Measurements from ENCODE around the gene TMIGD2.
"Not testable (repeated sequence)": the region's sequence is repeated elsewhere in the genome, so short reads cannot be mapped to it uniquely, and the experiment has no call there.

TMIGD2 gene, protein sequence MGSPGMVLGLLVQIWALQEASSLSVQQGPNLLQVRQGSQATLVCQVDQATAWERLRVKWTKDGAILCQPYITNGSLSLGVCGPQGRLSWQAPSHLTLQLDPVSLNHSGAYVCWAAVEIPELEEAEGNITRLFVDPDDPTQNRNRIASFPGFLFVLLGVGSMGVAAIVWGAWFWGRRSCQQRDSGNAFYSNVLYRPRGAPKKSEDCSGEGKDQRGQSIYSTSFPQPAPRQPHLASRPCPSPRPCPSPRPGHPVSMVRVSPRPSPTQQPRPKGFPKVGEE

DNA sequence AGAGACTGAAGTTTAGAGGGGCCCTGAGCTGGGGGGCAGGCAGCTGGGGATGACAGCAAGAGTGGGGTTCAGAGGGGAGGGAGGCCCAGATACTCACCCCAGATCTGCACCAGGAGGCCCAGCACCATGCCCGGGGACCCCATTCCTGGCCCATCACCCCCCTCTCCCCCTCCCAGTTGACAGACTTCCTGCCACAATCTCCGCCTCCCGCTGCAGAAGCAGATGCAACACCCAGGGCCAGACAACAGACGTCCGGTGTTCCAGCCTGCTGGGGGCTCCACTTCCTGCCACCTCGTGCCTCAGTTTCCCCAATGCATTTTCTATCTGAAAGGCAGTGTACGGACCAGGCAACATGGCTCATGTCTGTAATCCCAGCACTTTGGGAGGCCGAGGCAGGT lies at the start of gene TMIGD2:
Gene TMIGD2 (minus strand): TSS at position 147 of the 398 bp plus-strand sequence. CDS start 4 bp downstream, at position 143.
- DNase-seq (ENCODE audit: low read depth), result no peak

GRCh38 chr19:4350726-4351125 lies 48.5 kb upstream of the TMIGD2 start:
- DNase-seq (ENCODE audit: low read depth), result no peak

DNA sequence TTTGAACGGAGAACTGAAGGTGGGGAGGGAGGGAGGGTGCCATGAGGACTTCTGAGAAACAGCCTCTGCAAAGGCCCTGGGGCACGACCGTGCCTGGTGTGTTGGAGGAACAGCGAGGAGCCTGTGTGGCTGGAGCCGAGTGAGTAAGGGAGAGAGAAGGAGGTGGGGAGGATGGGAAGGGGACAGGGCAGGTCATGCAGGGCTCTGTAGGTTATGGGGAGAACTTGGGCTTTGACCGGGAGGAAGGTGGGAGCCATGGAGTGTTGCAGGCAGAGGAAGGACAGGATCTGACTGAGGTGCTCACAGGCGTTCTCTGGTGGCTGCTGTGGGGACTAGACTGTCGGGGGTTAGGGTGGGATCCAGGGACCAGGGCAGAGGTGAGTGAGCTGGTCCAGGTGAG lies 47.9 kb upstream of the TMIGD2 start:
- DNase-seq (ENCODE audit: low read depth), result no peak

- not testable (repeated sequence) for DNase-seq (ENCODE audit: low read depth)
Observed at GRCh38 chr19:4349225-4349624, 47.0 kb upstream of the TMIGD2 start.

DNA sequence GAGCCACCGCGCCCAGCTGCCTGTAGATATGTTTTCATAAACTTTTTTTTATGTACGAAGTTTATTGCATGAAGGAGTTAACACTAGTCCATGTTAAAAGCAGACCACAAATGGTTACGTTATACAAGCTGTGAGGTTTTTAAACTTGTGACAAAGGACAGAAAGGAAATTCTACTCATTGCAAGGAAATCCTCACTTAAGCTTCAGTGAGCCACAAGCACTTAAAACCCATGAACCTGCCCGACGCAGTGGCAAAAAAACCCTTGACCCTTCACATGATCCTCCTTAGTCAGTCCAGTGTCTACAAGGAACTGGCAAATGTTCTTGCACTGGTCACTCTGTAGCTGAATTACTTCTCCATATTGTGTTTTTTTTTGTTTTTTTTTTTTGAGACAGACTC lies 45.3 kb upstream of the TMIGD2 start:
- no peak for DNase-seq (ENCODE audit: low read depth)

DNA sequence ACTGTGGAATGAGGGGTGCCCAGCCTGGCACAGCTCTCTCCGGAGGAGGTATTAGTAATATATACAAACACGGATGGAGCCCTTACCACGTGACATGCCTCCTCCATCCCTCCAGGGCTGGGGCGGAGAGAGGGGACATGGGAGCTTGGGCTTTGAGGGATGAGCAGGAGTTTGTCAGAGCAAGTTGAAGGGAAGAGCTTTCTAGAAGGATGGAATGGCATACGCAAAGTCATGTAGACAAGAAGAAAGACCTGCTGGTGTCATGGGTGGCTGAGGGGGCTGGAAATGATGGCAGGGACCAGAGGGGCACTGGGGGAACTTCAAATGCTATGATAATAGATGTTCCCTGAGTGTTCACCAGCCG lies 43.8 kb upstream of the TMIGD2 start:
- DNase-seq (ENCODE audit: low read depth), result no peak

GRCh38 chr19:4345342-4346019 lies 43.3 kb upstream of the TMIGD2 start:
- no peak for DNase-seq (ENCODE audit: low read depth)

DNA sequence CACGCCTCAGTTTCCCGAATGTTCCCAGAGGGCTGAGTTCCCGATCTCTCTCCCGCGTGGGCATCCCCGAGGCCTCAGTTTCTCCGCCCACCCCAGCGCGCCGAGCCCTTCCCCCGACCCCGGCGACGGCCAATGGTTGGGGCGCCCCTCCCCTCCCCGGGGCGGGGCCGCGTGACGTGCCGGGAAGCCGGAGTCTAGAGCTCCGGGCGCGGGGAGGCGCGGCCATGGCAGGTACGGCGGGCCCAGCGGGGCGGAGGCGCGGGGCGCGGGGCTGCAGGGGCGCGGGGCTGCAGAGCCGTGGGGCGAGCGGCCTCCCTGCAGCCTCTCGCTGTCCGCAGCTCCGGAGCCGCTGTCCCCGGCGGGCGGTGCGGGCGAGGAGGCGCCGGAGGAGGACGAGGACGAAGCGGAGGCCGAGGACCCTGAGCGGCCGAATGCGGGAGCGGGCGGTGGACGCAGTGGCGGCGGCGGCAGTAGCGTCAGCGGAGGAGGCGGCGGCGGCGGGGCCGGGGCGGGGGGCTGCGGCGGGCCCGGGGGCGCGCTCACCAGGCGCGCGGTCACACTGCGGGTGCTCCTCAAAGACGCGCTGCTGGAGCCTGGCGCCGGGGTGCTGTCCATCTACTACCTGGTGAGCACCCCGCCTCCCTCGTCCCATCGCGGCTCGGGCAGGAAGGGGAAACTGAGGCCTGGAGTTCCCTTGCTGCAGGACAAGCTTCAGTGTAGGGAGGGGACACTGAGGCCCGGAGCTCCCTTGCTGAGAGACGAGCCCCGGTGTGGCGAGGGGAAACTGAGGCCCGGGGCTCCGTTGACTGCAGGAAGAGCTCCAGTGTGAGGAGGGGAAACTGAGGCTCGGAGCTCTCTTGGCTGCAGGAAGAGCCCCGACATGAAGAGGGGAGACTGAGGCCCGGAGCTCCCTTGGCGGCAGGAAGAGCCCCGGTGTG lies 41.5 kb upstream of the TMIGD2 start, which contains the start of gene MPND:
Gene MPND (plus strand): TSS at position 193 of the 938 bp plus-strand sequence. CDS start 32 bp downstream, at position 225.
- DNase-seq (ENCODE audit: low read depth), result peak; percentile 85

DNA sequence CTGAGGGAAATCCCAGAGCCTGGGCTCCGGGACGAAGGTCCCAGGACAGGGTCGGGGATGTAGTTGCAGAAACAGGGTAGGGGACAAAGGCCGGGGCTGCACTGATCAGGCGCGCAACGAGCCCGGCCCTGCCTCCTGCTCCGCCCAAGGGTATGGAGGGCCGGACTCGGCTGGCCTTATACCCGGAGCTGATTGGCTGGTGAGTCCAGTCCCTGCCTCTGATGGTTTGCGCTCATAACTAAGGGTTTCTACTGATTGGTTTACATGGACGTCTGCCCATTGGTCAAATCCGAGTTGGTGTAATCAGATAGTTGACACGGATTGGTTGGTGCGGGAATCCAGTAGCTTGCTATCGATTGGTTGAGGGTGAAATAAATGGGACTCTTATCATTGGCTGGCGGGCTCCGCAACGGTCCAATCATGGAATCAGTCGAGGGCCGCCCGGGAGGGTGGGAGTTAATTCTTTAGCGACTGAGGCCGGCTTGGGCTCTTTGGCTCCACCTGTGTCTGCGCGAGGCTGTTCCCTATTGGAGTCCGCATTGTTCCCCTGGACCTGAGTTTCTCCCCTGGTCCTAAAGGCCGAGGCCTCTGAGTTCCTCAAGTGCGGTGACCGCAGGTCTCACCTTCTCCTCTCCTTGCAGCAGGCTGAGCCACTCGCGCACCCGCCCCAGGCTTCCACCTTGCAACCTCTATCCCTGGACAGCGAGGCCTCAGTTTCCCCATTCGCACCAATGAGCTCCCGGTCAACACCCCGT lies 40.6 kb upstream of the TMIGD2 start:
- peak; percentile 81 for DNase-seq (ENCODE audit: low read depth)

DNA sequence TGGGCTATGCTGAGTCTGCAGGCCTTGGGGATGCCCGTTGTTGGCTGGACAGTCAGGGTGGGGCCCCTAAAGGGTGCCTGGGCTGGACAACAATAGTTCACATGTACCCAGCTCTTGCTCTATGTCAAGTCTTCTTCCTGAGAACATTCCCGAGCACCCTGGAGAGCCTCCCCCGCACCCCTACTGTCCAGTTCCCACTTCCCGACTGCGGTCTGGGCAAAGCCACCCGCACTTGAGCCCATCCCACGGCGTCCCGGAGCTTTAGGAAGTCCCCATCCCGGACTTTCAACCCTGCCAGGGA lies 40.1 kb upstream of the TMIGD2 start:
- DNase-seq (ENCODE audit: low read depth), result no peak

DNA sequence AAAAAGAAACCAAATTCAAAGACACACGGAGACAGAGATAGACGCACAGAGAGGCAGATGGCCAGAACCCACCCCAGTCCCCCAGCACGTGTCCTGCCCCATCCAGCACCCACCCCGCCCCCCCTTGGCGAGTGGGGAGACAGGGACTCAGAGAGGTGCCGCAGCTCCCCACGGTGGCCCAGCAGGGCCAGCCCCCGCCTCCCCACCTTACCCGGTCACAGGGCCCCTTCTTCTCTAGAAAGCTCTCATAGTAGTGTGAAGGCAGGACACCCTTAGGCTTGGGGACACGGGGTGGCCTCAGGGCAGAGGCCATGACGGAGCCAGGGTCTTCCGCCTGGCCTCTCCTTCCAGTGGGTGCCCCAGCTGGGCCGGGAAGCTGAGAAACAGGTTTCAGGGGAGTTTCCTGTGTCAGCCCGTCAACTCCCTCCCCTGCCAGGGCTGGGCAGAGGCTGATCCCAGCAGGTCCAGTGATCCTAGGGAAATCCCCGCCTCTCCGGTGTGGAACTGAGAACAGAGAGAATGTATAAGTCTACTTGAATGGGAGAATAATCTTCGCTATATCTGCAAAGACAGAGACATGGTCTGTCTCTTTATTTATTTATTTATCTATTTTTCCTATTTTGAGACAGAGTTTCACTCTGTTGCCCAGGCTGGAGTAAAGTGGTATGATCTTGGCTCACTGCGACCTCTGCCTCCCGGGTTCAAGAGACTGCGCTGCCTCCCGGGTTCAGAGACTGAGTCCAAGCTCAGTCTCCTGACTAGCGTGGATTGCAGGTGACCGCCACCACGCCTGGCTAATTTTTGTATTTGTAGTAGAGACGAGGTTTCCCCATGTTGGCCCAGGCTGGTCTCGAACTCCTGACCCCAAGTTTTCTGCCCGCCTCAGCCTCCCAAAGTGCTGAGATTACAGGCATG lies 36.5 kb upstream of the TMIGD2 start, which contains the start of gene STAP2:
Gene STAP2 (minus strand): TSS at position 387 of the 915 bp plus-strand sequence. CDS start 74 bp downstream, at position 313.
- DNase-seq (ENCODE audit: low read depth), result no peak

DNA sequence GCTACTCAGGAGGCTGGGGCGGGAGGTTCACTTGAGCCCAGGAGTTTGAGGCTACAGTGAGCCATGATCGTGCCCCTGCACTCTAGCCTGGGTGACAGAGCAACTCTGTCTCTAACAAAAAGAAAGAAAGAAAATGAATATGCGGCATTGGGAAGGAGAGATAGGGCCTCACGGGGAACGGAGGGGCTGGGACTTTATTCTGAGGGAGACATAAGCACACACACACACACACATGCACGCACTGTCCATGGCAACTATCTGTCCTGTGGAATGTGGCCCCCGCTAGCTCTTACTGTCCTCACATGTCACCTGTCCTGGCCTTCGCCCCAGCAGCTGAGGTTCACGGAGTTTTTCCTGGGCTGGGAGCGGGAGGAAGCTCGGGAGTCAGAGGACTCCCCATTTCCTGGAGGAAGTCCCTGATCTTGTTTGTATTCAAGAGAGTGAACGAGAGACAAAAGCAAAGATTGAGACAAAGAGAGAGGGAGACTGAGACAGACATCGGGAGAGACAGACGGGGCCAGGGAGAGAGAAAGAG lies 35.8 kb upstream of the TMIGD2 start:
- DNase-seq (ENCODE audit: low read depth), result no peak

- DNase-seq (ENCODE audit: low read depth), result no peak
Observed at GRCh38 chr19:4334929-4335570, 32.9 kb upstream of the TMIGD2 start.

DNA sequence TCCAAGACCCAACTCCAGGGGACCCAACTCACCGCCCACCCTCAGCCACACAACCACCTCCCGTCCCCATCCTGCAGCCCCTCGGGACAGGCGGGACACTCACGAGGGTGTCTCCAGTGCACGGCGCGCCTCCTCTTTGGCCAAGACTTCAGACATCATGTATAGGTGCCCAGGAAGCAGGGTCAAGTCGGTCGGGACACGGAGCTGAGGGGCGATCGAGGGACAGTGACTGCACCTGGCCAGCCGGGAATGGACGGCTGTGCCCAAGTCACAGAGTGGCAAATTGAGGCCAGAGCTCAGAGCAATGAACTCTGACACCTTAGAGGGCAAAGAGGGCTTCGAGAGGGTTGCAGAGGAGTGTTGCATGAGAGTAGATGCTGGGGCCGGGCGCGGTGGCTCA lies 27.7 kb upstream of the TMIGD2 start:
- no peak for DNase-seq (ENCODE audit: low read depth)

DNA sequence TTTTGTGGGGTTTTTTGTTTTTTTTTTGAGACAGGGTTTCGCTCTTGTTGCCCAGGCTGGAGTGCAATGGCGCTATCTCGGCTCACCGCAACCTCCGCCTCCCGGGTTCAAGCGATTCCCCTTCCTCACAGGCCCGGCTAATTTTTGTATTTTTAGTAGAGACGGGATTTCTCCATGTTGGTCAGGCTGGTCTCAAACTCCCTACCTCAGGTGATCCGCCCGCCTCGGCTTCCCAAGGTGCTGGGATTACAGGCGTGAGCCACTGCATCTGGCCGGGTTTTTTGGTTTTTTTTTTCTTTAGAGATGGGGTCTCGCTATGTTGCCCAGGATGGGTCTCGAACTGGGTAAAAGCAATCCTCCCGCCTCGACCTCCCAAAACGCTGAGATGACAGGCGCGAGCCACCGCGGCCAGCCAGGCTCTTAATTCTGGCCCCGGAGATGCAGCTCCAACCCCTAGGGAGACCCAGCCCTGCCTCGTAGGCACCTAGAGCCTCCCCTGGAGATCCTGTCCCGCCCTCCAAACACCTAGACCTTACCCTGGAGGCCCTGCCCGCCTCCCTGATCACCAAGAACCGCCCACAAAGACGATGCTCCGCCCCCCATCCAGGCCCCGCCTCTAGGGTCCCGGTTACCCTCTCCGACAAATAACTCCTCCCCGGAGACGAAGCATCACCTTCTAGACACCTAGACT lies 26.9 kb upstream of the TMIGD2 start:
- DNase-seq (ENCODE audit: low read depth), result not testable (repeated sequence)

- peak; percentile 95 for DNase-seq (ENCODE audit: low read depth)
Observed at GRCh38 chr19:4328243-4328990, 26.2 kb upstream of the TMIGD2 start.

GRCh38 chr19:4327877-4328242 lies 25.7 kb upstream of the TMIGD2 start:
- no peak for DNase-seq (ENCODE audit: low read depth)

DNA sequence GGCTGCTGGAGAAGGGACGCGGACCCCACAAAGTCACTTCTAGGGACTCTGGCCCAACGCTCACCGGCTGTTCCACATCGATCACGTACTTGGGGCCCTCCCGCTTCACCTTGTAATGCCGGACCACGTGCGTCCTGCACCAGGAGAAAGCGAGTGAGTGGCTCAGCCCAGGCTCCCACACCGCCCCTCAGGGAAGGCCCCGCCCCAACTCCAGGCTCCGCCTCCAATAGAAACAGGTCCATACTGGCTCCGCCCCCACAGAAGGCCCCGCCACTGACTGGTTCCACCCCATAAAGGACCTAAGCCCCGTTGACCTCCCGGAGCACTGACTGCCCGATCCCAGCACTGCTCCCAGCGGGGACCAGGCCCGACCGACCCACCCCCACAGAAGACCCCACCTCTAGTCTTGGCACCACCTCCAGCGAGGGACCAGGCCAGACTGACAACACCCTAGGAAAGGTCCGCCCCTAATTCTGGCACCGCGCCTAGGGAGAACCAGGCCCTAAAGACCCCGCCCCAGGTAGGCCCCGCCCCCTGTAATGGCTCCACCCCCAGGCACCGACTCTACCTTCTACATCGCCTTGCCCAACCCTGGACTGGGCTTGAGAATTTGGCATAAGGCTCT lies 25.2 kb upstream of the TMIGD2 start:
- peak; percentile 53 for DNase-seq (ENCODE audit: low read depth)

Measured in stimulated activated CD8-positive, alpha-beta memory T cell treated with anti-CD3 and anti-CD28 coated beads, Interleukin-12 subunit alpha, Interleukin-12 subunit beta, amount 100 ng/mL, for 1 hour (primary cell).